Choroid plexus epithelial cell (primary cell): ENCODE data around the gene OR12D1.

Experiments used
- DNase-seq: peaks from one replicate; pipeline ENCODE4 v3.0.0-alpha.2; 2010; ENCODE audit warnings: low read depth
- H3K4me3 ChIP-seq: 2 replicates; pipeline ENCODE4 v1.5.1; 2011; ENCODE audit warnings: low read depth, mild to moderate bottlenecking, control low read depth, low read length, moderate library complexity
- TF ChIP-seq, protein P1 (sequence below): conservative IDR thresholded peaks from 2 replicates; pipeline ENCODE4 v1.5.1; 2011; ENCODE audit warnings: low read depth, mild to moderate bottlenecking, control low read depth, inconsistent platforms, low read length, moderate library complexity

OR12D1 gene

DNA sequence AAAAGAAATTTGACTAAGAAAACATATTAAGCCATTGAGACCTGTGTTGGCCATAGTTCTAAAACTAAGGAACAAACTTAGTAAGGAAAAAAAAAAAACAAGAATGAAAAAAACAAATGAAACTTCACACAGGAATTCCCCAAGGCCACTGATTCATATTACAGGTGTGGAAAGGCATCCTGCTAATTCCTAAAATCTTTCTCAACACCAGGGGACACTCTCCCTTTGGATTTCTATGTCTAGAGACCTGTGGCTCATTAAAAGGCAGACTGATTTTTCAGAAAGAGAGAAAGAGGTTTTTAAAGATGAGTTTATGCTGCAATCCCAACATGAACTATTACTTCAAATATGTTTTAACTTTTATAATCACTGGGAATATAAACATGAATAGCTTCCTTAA is at the start of gene OR12D1:
Gene OR12D1 (plus strand): TSS at position 341 of the 400 bp plus-strand sequence.
- TF ChIP-seq, protein P1, sequence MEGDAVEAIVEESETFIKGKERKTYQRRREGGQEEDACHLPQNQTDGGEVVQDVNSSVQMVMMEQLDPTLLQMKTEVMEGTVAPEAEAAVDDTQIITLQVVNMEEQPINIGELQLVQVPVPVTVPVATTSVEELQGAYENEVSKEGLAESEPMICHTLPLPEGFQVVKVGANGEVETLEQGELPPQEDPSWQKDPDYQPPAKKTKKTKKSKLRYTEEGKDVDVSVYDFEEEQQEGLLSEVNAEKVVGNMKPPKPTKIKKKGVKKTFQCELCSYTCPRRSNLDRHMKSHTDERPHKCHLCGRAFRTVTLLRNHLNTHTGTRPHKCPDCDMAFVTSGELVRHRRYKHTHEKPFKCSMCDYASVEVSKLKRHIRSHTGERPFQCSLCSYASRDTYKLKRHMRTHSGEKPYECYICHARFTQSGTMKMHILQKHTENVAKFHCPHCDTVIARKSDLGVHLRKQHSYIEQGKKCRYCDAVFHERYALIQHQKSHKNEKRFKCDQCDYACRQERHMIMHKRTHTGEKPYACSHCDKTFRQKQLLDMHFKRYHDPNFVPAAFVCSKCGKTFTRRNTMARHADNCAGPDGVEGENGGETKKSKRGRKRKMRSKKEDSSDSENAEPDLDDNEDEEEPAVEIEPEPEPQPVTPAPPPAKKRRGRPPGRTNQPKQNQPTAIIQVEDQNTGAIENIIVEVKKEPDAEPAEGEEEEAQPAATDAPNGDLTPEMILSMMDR, result no peak
- DNase-seq, result no peak
- H3K4me3 ChIP-seq, result no peak within 1 kb of the TSS

DNA sequence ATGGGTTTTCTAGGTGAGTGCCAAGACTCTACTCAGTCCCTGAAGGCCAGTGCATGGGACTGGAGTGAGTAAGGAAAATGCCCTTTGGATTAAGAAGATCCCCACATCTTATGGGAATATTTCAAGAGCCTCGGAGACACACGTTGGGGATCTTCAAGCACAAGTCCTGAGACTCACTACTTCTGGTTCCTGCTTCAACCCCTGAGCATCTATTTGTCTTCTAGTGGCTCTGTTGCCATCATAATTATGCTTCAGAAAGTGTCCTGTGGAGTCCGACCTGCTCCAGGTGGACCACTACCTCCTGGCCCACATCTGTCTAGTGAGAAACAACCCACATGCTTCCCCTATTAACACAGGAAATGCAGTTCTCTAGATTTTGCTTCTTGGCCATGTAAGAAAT is 46.0 kb upstream of the OR12D1 start, which contains the start of gene OR5V1:
Gene OR5V1 (minus strand): TSS at position 101 of the 400 bp plus-strand sequence. CDS start 12,670 bp downstream, outside the sequence.
- DNase-seq, result no peak
- no peak within 1 kb of the TSS for H3K4me3 ChIP-seq
- TF ChIP-seq, protein P1, result no peak

DNA sequence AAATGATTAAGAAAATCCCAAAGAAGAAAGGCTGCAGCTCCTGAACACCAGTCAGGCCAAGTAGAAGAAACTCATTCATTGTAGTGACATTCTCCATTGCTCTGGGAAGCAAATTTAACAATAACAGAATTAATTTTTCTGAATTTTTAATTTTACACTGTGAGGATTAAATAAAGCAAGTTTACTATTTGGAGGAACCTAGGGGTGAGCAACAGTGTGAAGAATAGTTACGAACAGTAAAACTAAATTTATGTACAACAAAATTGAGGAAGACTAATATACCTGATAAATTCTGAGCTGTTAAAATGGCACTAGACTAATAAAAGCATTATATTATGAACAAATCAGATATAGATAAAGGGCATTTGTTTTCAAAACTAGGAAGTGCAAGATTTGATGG is 39.5 kb upstream of the OR12D1 start, which contains the start of gene OR12D3:
Gene OR12D3 (minus strand): TSS at position 101 of the 400 bp plus-strand sequence. CDS start 4 bp downstream, at position 97.
- no peak for DNase-seq
- H3K4me3 ChIP-seq, result no peak within 1 kb of the TSS
- TF ChIP-seq, protein P1, result no peak

- DNase-seq, result peak; percentile 23
- TF ChIP-seq, protein P1, result peak; percentile 20
- no peak overlapping the region for H3K4me3 ChIP-seq
Observed at GRCh38 chr6:29376003-29376402, 38.7 kb upstream of the OR12D1 start.

- no peak overlapping the region for H3K4me3 ChIP-seq
- TF ChIP-seq, protein P1, result no peak
- DNase-seq, result no peak
Observed at GRCh38 chr6:29388533-29388932, 26.2 kb upstream of the OR12D1 start.

DNA sequence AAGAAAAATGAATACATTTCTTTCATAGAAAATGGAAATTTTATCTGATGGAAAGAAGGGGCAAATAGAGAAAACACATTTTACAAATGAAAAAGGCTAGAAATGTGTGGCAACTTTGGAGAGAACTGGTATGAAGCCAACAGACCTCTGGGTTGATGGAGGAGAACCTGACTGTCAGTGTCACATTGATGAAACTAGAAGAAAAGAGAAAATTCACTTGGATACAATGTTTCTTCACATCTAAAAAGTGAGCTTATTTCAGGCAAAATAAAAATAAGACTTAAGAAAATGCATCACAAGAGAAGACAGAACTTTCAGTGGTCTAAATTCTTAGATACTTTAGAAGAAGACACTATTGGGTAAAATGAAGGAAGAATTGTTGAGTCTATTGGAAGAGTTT is 19.4 kb upstream of the OR12D1 start, which contains the start of gene OR12D2:
Gene OR12D2 (plus strand): TSS at position 301 of the 400 bp plus-strand sequence. CDS start 1,069 bp downstream, outside the sequence.
- TF ChIP-seq, protein P1, result no peak
- DNase-seq, result no peak
- H3K4me3 ChIP-seq, result no peak within 1 kb of the TSS

DNA sequence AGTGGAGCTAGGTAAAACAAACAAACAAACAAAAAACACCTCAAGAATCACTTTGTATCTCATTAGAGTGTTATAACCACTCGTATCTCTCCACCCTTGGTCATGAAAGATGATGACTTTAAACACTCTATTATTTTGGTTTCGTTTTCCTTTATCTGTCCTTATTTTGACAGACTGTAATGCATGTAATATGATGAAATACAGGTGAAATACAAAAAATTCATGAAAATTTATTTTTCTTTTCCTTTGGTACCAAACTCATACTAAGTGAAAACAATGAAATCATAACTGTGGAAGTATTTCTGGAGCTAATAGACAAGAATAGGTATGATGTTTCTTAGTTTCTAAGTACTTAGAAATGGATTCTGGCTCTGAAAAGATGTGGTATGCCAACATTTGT is 15.2 kb upstream of the OR12D1 start:
- DNase-seq, result no peak
- TF ChIP-seq, protein P1, result no peak
- H3K4me3 ChIP-seq, result no peak overlapping the region
